SK-N-SH (cell line): ENCODE results near the gene PTPN14. TPM values are rescaled to one million over a fixed set of nuclear protein-coding genes. Genes with fewer than 3 reads are reported as not detected.

ENCODE experiments used
- CTCF ChIA-PET: fragments of 300-600, 350-600 bp; formaldehyde crosslinking; extraction: SDS; loops from one replicate; lab custom pipeline; 2021; lab: Yijun Ruan, JAX
- POLR2A ChIA-PET: fragments of 350-600 bp; sonication (Branson Sonifier 250); formaldehyde crosslinking; extraction: SDS; loops from one replicate; lab custom pipeline; 2020; ENCODE audit warnings: antibody characterized with exemption, inconsistent platforms; lab: Yijun Ruan, JAX
- DNase-seq: peaks from one replicate; pipeline ENCODE4 v3.0.0; 2012
- H2AFZ ChIP-seq: fragments of 200-600 bp; sonication (generic); 2 replicates; pipeline ENCODE4 v1.8.1; 2016; ENCODE audit warnings: antibody characterized with exemption, mild to moderate bottlenecking, low read depth
- H3F3A ChIP-seq: fragments of 200-600 bp; sonication (generic); replicated peaks from 2 replicates; pipeline ENCODE3; 2016; ENCODE audit warnings: antibody characterized with exemption, mild to moderate bottlenecking; ENCODE audit not compliant: insufficient read depth
- H3K27ac ChIP-seq, 2 experiments: fragments of 200-500 bp in 1 of 2; fragments of 200-600 bp in 1 of 2; sonication (Bioruptor generic) in 1 of 2; sonication (generic), shearing (Covaris generic) in 1 of 2; 2 replicates each; pipeline versions ENCODE4 v1.5.1 to v1.6.1; 2014 to 2016; ENCODE audit warnings: low read depth in 2 of 2, inconsistent platforms in 1 of 2, low read length in 1 of 2, mild to moderate bottlenecking in 1 of 2, mixed read lengths in 1 of 2
- H3K27me3 ChIP-seq: fragments of 200-600 bp; sonication (generic), shearing (Covaris generic); 2 replicates; pipeline ENCODE4 v1.6.1; 2016; ENCODE audit warnings: mixed run types; ENCODE audit not compliant: insufficient read depth
- H3K36me3 ChIP-seq, 2 experiments: fragments of 200-500 bp in 1 of 2; fragments of 200-600 bp in 1 of 2; sonication (Bioruptor generic) in 1 of 2; sonication (generic) in 1 of 2; replicated peaks in 1 of 2; 2 replicates each; pipeline versions ENCODE3 to v1.5.1; 2014 to 2016; ENCODE audit warnings: low read length in 1 of 2, mild to moderate bottlenecking in 1 of 2; ENCODE audit not compliant: insufficient read depth in 2 of 2, control insufficient read depth in 1 of 2
- H3K4me1 ChIP-seq, 2 experiments: fragments of 200-500 bp in 1 of 2; fragments of 200-600 bp in 1 of 2; sonication (Bioruptor generic) in 1 of 2; sonication (generic), shearing (Covaris generic) in 1 of 2; 2 replicates each; pipeline versions ENCODE4 v1.5.1 to v1.6.1; 2014 to 2016; ENCODE audit warnings: low read depth in 1 of 2, low read length in 1 of 2, mixed run types in 1 of 2; ENCODE audit not compliant: insufficient read depth in 2 of 2, control insufficient read depth in 1 of 2
- H3K4me2 ChIP-seq: fragments of 200-600 bp; sonication (generic), shearing (Covaris generic); 2 replicates; pipeline ENCODE4 v1.6.1; 2017; ENCODE audit warnings: mixed run types
- H3K4me3 ChIP-seq, 2 experiments: fragments of 200-500 bp in 1 of 2; fragments of 200-600 bp in 1 of 2; sonication (Bioruptor generic) in 1 of 2; sonication (generic), shearing (Covaris generic) in 1 of 2; 2 replicates each; pipeline versions ENCODE4 v1.5.1 to v1.8.1; 2014 to 2016; ENCODE audit warnings: low read depth in 2 of 2, inconsistent platforms in 1 of 2, low read length in 1 of 2, mild to moderate bottlenecking in 1 of 2, mixed read lengths in 1 of 2, moderate library complexity in 1 of 2
- H3K79me2 ChIP-seq: fragments of 200-600 bp; sonication (generic); 2 replicates; pipeline ENCODE4 v1.8.1; 2017; ENCODE audit warnings: mild to moderate bottlenecking; ENCODE audit not compliant: insufficient read depth
- H3K9ac ChIP-seq: fragments of 200-600 bp; sonication (generic); 2 replicates; pipeline ENCODE4 v1.6.1; 2017; ENCODE audit warnings: mixed run types
- H3K9me2 ChIP-seq: fragments of 200-600 bp; sonication (generic); 2 replicates; pipeline ENCODE4 v1.6.1; 2017; ENCODE audit warnings: mixed run types
- H3K9me3 ChIP-seq: fragments of 200-600 bp; sonication (generic); 2 replicates; pipeline ENCODE4 v1.6.1; 2017; ENCODE audit warnings: mixed run types, mild to moderate bottlenecking, moderate library complexity
- H4K20me1 ChIP-seq: fragments of 200-600 bp; sonication (generic); 2 replicates; pipeline ENCODE4 v1.6.1; 2017; ENCODE audit warnings: mild to moderate bottlenecking, mixed run types; ENCODE audit not compliant: insufficient read depth
- CTCF ChIP-seq: fragments of 200-600 bp; sonication (generic); IDR thresholded peaks from 2 replicates; pipeline ENCODE4 v1.6.1; 2017; ENCODE audit warnings: antibody characterized with exemption, mild to moderate bottlenecking, moderate library complexity
- FOXM1 ChIP-seq: IDR thresholded peaks from 2 replicates; pipeline ENCODE4 v1.4.0; 2012; ENCODE audit warnings: low read depth, mild to moderate bottlenecking
- JUND ChIP-seq: IDR thresholded peaks from 2 replicates; pipeline ENCODE4 v1.4.0; 2012
- MAX ChIP-seq: IDR thresholded peaks from 2 replicates; pipeline ENCODE4 v1.4.0; 2012; ENCODE audit warnings: low read depth
- MEF2A ChIP-seq: IDR thresholded peaks from 2 replicates; pipeline ENCODE4 v1.4.0; 2012; ENCODE audit warnings: low read depth, borderline replicate concordance
- NFIC ChIP-seq: IDR thresholded peaks from 2 replicates; pipeline ENCODE4 v1.4.0; 2012; ENCODE audit warnings: borderline replicate concordance
- POLR2AphosphoS5 ChIP-seq: IDR thresholded peaks from 2 replicates; pipeline ENCODE4 v1.6.1; 2012; ENCODE audit warnings: low read depth, low read length
- SMC3 ChIP-seq: IDR thresholded peaks from 2 replicates; pipeline ENCODE4 v1.6.1; 2012; ENCODE audit warnings: low read depth, low read length, improper control_type of control experiment
- TAF1 ChIP-seq: IDR thresholded peaks from 2 replicates; pipeline ENCODE4 v1.6.1; 2012; ENCODE audit warnings: low read depth, mild to moderate bottlenecking, low read length, moderate library complexity, borderline replicate concordance
- TCF12 ChIP-seq: IDR thresholded peaks from 2 replicates; pipeline ENCODE4 v1.4.0; 2012
- YY1 ChIP-seq: IDR thresholded peaks from 2 replicates; pipeline ENCODE4 v1.4.0; 2012; ENCODE audit warnings: low read depth, mild to moderate bottlenecking
- WGBS: methylation state at CpG from one replicate; pipeline ENCODE4 v1.1.6; 2017; ENCODE audit warnings: low lambda C conversion rate; 5-methylcytosine and 5-hydroxymethylcytosine counted together
- polyA plus RNA-seq, 3 experiments: library from polyadenylated mRNA; depleted of rRNA; stranded (reverse); fragments of >200 nt; gene quantifications; 2 replicates each; pipeline ENCODE4 v1.2.3, GENCODE V29; 2012
- TF ChIP-seq, protein P1 (sequence below): IDR thresholded peaks from 2 replicates; pipeline ENCODE4 v1.4.0; 2012; ENCODE audit warnings: low read depth, borderline replicate concordance

Gene PTPN14
- polyA plus RNA-seq, 1 of the 3 experiments (the other 2 are of a cell fraction), result 12.8 TPM

- TF ChIP-seq CTCF, result no peak
- TF ChIP-seq SMC3, result no peak
- TF ChIP-seq NFIC, result peak; percentile 53; the same call in 1 of the 2 replicates
These were observed 6.7 kb upstream of the PTPN14 start (continued) for GRCh38 chr1:214557952-214558735.

- no peak overlapping the region for H3K4me3 ChIP-seq
- TF ChIP-seq MAX, result no peak
- H3K27ac ChIP-seq, result peak overlapping the region in 1 of 2 experiments; percentile 98; a peak in 2 of 4 replicates
- no peaks in the 10 kb centered on the region for H3K9me3 ChIP-seq
- H3K9ac ChIP-seq, result no peak overlapping the region
- H3K36me3 ChIP-seq, result peaks cover 0 to under 1% of the 10 kb centered on the region in 2 experiments
- H3K27me3 ChIP-seq, result no peaks in the 10 kb centered on the region
- peaks cover 17% of the 10 kb centered on the region for H3F3A ChIP-seq
- H3K9me2 ChIP-seq, result no peaks in the 10 kb centered on the region
- WGBS, result 93% methylated on average over 5 of the region's 5 CpGs
- no peak overlapping the region for H2AFZ ChIP-seq
- H4K20me1 ChIP-seq, result peaks cover 17% of the 10 kb centered on the region
- CTCF ChIA-PET, result no interaction called here
- peaks cover 18 to 22% of the 10 kb centered on the region in 2 experiments; a peak in 3 of 4 replicates for H3K4me1 ChIP-seq
- no peak overlapping the region for H3K4me2 ChIP-seq
- H3K79me2 ChIP-seq, result peaks cover 31% of the 10 kb centered on the region
- POLR2A ChIA-PET, result interaction anchor here (0.6 kb wide), 1 partner anchor 46 kb away, joined by 3 read pairs; no protein-coding TSS in a partner anchor
- DNase-seq, result no peak
These were observed 1.8 kb upstream of the PTPN14 start for GRCh38 chr1:214553142-214553710.

DNA sequence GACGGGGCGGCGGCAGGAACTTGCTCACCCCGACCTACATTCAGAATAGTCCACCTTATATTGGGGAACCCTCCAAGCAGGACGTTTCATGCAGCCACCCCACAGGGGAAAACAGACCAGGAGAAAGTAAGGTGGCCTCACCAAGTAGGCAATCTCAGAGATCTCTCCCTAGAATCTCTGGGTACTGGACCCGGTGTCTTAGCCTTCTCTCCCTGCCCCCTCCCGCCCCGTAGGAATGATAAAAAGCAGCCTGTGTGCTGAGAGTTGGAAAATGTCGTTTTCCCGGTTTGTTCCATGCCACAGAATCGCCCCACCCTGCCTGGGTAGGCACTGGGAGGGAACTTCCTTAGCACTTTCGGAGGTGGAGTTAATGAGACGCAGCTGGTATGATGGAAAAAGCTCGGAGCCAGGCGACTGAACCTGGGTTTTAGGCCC lies 789 bp upstream of the PTPN14 start:
- H3K27ac ChIP-seq, result peak overlapping the region; percentile 95 to 98
- CTCF ChIA-PET, result interaction anchor here (1.0 to 1.4 kb wide), 2 partner anchors 75 to 197 kb away, joined by 3 to 4 read pairs; no protein-coding TSS in a partner anchor
- POLR2A ChIA-PET, result interaction anchor here (0.6 kb wide), 1 partner anchor 47 kb away, joined by 3 read pairs; no protein-coding TSS in a partner anchor
- no peaks in the 10 kb centered on the region for H3K9me3 ChIP-seq
- peaks cover 42% of the 10 kb centered on the region for H3K79me2 ChIP-seq
- no peaks in the 10 kb centered on the region for H3K27me3 ChIP-seq
- DNase-seq, result peak; percentile 36
- H3K36me3 ChIP-seq, result peaks cover 0 to 6% of the 10 kb centered on the region in 2 experiments
- H4K20me1 ChIP-seq, result peaks cover 27% of the 10 kb centered on the region
- H3K9ac ChIP-seq, result peak overlapping the region; percentile 95
- H3K4me1 ChIP-seq, result peaks cover 20 to 22% of the 10 kb centered on the region in 2 experiments
- WGBS, result 5% methylated on average over 12 of the region's 15 CpGs
- peak overlapping the region; percentile 91 for H3K4me2 ChIP-seq
- 0 out of 2 replicates have a peak, but pooled peaks have one; percentile 31 for TF ChIP-seq YY1
- TF ChIP-seq TCF12, result peak; percentile 85
- TF ChIP-seq TAF1, result peak; percentile 42; the same call in 1 of the 2 replicates
- TF ChIP-seq POLR2AphosphoS5, result peak; percentile 49; the same call in 1 of the 2 replicates
- TF ChIP-seq, protein P1, sequence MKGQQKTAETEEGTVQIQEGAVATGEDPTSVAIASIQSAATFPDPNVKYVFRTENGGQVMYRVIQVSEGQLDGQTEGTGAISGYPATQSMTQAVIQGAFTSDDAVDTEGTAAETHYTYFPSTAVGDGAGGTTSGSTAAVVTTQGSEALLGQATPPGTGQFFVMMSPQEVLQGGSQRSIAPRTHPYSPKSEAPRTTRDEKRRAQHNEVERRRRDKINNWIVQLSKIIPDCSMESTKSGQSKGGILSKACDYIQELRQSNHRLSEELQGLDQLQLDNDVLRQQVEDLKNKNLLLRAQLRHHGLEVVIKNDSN, result no peak
- TF ChIP-seq JUND, result 0 out of 2 replicates have a peak, but pooled peaks have one; percentile 12
- TF ChIP-seq MEF2A, result no peak
- peak; percentile 53; the same call in 1 of the 2 replicates for TF ChIP-seq MAX
- TF ChIP-seq SMC3, result peak; percentile 7; the same call in 1 of the 2 replicates
- no peak for TF ChIP-seq FOXM1
- H3F3A ChIP-seq, result peaks cover 16% of the 10 kb centered on the region
- peak overlapping the region; percentile 70 for H2AFZ ChIP-seq
- H3K4me3 ChIP-seq, result peak overlapping the region; percentile 73 to 81
- no peaks in the 10 kb centered on the region for H3K9me2 ChIP-seq
